Jurkat, Clone E6-1 (cell line): ENCODE measurements around the gene OCSTAMP. TPM values are rescaled to one million over a fixed set of nuclear protein-coding genes. Genes with fewer than 3 reads are reported as not detected.

ENCODE experiments used
- DNase-seq: peaks from one replicate; pipeline ENCODE4 v3.0.0-alpha.2; 2011; ENCODE audit warnings: low read depth, low spot score
- H3K4me3 ChIP-seq: 2 replicates; pipeline ENCODE4 v1.5.1; 2011; ENCODE audit warnings: mild to moderate bottlenecking, low read length, control low read depth, moderate library complexity
- polyA plus RNA-seq: library from polyadenylated mRNA; unstranded; fragments of >200 nt; gene quantifications from one replicate; pipeline ENCODE4 v1.2.1, GENCODE V29; 2012; ENCODE audit warnings: missing spikeins; ENCODE audit not compliant: insufficient read length, insufficient read depth

Gene OCSTAMP, protein sequence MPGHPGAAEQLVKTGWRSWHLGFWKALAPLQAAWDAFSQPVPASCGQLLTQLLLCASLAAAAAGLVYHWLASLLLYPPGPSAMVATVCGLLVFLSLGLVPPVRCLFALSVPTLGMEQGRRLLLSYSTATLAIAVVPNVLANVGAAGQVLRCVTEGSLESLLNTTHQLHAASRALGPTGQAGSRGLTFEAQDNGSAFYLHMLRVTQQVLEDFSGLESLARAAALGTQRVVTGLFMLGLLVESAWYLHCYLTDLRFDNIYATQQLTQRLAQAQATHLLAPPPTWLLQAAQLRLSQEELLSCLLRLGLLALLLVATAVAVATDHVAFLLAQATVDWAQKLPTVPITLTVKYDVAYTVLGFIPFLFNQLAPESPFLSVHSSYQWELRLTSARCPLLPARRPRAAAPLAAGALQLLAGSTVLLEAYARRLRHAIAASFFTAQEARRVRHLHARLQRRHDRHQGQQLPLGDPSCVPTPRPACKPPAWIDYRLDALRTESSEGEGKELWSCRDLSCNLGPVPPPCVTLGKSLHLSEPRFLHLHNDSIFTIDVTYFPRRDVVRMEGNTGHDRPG
- not detected for polyA plus RNA-seq

- no peak for DNase-seq
- no peak within 1 kb of the TSS for H3K4me3 ChIP-seq
Observed at GRCh38 chr20:46550461-46550860, at the start of gene OCSTAMP. OCSTAMP (minus strand) TSS chr20:46550654; CDS start chr20:46550560, 94 bp downstream.

DNA sequence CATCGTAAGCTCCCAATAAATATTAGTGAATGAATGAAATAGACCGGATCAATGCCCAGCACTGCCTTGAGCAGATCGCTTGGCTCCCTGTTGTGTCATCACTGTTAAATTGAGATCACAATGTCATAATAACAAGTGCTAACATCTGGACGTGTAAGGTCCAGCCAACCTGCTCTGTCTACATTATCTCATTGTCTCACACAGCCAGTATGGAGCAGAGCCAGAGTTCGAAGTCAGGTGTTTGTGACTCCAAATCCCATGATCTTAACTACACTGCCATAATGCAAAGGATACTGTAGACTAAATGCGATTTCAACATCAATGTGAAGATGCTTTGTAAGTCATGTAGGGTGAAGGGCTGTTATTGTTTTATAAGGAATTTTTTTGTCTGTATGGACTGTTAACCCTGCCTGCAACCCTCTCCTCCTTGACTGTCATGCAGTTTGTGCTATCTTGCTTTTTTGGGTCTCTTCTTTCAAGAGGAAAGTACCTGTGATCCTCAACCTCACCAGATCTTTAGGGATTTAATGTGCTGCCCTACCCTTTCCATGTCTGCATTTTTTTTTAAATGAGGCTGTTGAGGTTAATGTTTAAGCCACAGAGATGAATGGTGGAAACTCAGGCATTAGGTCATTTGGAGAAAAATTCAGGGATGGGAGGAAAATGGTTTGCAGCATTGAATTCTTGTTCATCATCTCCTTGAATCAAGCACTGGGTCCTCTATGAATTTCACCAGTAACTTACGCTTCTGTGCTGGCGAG lies 49.0 kb upstream of the OCSTAMP start:
- H3K4me3 ChIP-seq, result no peak overlapping the region
- DNase-seq, result no peak

DNA sequence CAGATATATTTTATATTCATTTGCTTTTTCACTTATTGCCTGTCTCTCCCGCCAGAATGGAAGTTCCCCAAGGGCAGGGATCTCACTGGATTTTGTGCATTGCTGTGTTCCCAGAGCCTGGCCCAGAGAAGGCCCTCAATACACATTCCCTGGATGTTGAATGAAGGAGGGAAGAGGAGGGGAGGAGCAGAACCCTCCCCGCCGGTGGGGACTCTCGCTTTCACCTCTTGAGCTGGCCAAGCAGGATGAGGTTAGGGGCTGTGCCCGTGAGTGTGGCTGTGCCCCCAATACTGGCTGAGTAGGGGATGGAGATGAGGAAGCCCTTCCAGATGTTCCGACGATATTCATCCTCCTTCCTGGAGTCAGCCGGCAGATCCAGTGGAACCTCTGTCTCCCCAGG lies 45.5 kb upstream of the OCSTAMP start:
- DNase-seq, result no peak
- no peak overlapping the region for H3K4me3 ChIP-seq

DNA sequence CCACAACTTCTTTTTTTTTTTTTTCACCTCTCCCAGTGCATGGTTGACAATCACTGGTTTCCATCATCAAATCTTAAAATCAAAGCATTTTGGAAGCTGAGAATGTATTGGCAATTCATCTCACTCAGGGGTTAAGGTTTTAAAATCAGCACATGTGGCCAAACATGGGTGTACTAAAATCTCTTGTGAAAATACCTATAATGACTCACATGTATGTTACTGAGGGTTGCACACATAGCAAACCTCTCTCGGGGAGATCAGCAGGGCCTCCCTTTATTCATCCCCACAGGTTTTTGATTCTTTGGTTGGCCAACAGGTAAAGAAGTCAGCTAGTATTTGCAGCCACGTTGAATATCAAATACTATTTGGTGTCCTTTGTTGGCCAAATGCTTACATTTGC lies 44.3 kb upstream of the OCSTAMP start:
- no peak overlapping the region for H3K4me3 ChIP-seq
- no peak for DNase-seq

DNA sequence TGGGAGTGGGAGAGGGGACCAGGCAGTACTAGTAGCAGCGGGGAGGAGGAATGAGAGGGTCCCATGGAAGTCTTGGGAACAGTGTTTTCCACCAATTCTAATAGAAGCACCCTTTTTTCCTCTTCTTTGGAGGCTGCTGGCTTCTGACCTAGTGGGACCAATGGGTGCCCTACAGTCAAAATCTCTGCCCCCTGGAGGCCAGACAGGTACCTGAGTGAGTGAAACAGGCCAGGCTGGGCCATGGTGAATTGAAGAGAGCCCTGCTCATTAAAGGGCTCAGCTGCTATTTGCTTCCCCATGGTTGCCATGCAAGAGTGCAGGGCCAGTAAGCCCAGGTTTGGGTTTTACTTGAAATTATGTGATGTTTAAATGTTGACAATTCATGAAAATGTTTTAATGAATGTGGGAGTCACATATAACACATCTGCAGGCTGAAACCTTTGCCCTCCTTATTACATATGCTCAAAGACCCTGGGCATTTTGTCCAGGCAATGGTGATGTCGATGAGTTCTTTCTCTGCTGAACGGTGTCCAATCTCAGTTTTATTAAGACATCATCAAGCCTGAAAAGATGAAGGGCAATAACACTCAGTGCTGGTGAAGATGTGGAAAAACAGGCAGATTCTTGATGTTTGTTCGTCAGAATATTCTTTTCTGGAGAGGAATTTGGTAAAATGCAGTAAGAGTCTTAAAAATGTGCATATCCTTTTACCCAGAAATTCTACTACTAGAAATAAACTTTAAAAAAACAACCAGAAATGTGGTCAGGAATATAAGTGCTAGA lies 42.3 kb upstream of the OCSTAMP start:
- no peak for DNase-seq
- no peak overlapping the region for H3K4me3 ChIP-seq

DNA sequence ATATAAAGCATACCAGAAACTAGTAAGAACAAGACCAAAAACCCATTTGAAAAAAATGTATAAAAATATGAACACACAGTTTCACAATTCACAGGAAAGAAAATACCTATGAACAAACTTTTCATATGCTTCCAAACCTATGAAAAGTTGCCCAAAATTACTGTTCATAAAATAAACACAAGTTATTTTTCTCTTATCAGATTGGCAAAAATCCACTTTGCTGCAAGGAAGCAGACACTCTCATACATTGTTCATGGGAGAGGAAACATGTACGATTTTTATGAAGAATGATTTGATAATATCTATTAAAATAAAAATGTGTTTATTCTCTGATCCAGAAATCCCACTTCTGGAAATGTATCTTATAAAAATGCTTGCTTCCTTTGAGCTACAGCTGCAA lies 40.0 kb upstream of the OCSTAMP start:
- H3K4me3 ChIP-seq, result no peak overlapping the region
- no peak for DNase-seq

- DNase-seq, result peak; percentile 46
- H3K4me3 ChIP-seq, result no peak overlapping the region
Observed at GRCh38 chr20:46588532-46589511, 38.4 kb upstream of the OCSTAMP start.

DNA sequence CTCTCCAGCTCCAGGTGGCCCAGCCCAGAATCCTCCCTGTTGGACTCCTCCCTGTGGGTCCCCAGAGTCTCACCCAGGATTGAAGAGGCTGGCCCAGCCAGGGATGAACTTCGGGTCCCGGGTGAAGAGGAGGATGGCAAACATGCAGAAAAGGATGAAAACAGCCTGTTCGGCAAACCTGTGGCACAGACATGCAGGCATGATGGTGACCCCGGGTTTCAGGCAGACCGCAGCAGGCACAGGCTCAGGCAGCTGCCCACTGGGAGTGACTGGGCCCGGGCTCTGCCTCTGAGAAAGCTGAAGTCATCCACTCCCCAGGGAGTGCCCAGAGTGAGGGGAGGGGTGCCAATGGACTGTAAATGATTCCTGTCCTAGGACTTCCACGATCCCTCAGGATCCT lies 37.5 kb upstream of the OCSTAMP start:
- no peak for DNase-seq

DNA sequence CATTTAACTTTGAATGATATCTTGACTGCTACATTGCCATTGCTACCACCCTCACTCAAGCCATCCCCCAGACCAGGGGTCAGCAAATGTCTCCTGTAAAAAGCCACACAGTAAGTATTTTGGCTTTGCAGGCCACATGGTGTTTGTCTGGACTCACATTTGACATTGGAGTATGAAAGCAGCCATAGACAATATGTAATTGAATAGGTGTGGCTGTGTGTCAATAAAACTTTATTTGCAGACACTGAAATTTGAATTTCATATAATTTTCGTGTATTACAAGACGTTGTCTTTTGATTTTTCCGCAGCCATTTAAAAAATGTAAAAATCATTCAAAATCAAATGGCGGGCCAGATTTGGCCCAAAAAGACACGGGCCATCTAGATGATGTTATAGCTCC lies 36.3 kb upstream of the OCSTAMP start:
- DNase-seq, result no peak
- no peak overlapping the region for H3K4me3 ChIP-seq

More for the DNA sequence above, 37.5 kb upstream of the OCSTAMP start:
- no peak overlapping the region for H3K4me3 ChIP-seq

DNA sequence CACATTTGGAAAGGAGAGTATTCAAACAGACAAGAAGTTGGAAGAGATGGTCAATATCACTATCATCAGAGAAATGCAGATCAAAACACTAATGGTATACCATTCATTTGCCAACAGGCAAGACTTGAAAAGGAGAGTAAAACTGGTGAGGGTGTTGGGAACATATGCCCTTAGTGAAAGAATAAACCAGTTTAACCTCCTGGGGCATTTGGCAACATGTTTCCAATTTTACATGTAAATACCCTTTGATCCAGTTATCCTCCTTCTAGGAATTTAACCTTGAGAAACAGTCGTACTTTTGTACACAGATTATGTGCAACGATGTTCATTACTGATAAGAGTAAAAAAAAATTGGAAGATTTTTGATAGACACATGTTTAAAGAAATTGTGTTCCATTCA lies 34.1 kb upstream of the OCSTAMP start:
- DNase-seq, result no peak
- no peak overlapping the region for H3K4me3 ChIP-seq

GRCh38 chr20:46583411-46584214 lies 33.2 kb upstream of the OCSTAMP start:
- no peak for DNase-seq

DNA sequence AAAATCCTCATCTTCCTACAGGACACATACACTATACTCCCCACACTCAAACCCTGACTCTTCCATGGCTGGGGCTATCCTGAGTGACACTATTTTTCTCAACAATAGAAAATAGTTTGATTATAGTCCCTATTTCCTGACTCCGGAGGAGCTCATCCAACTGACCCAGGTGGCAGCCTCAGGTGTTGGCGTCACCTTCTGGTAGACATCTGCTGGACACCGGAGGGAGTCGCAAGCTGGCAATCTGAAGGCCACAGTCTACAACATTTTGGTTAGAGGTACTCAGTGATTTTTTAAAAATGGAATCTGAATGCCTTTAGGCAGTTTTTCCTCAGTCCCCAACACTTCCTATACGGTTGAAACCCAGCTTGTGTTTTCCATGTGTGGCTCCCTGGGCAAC lies 32.2 kb upstream of the OCSTAMP start:
- DNase-seq, result no peak
- H3K4me3 ChIP-seq, result no peak overlapping the region

More at GRCh38 chr20:46583411-46584214, 33.2 kb upstream of the OCSTAMP start:
- no peak overlapping the region for H3K4me3 ChIP-seq

GRCh38 chr20:46581391-46581790 lies 30.9 kb upstream of the OCSTAMP start:
- no peak overlapping the region for H3K4me3 ChIP-seq
- no peak for DNase-seq

DNA sequence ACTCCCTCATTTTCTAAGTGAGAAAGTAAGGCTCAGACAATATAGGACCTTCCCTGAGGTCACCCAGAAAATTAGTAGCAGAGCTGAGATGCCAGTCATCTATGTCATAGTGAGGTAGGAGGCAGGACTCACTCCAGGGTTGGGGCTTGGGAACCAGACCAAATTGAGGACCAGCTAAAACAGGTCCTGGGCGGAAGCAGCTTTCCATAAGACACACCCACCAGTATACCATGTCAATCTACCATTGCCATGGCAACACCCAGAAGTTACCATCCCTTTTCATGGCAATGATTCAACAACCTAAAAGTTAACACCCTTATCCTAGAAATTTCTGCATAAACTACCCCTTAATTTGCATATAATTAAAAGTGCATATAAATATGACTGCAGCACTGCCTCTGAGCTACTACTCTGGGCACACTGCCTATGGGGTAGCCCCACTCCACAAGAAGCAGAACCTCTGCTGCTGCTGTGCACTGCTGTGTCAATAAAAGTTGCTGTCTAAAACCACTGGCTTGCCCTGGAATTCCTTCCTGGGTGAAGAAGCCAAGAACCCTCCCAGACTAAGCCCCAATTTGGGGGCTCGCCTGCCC lies 30.3 kb upstream of the OCSTAMP start:
- H3K4me3 ChIP-seq, result no peak overlapping the region
- no peak for DNase-seq

GRCh38 chr20:46578745-46579144 lies 28.3 kb upstream of the OCSTAMP start:
- DNase-seq, result no peak
- no peak overlapping the region for H3K4me3 ChIP-seq

GRCh38 chr20:46576774-46577395 lies 26.4 kb upstream of the OCSTAMP start:
- DNase-seq, result no peak
- H3K4me3 ChIP-seq, result no peak overlapping the region
